Measurements from ENCODE around the gene PPP3R1. TPM values are rescaled to one million over a fixed set of nuclear protein-coding genes. Genes with fewer than 3 reads are reported as not detected.
A peak's percentile ranks its signal among the peaks of the same experiment; 100 is the strongest.

PPP3R1 gene
- total and polyA plus RNA-seq, 9 of the 15 experiments (the other 6 are each of a cell fraction or from before 2014, with no cell fraction given), result 3.7 to 70.0 (median 24.8) TPM

DNA sequence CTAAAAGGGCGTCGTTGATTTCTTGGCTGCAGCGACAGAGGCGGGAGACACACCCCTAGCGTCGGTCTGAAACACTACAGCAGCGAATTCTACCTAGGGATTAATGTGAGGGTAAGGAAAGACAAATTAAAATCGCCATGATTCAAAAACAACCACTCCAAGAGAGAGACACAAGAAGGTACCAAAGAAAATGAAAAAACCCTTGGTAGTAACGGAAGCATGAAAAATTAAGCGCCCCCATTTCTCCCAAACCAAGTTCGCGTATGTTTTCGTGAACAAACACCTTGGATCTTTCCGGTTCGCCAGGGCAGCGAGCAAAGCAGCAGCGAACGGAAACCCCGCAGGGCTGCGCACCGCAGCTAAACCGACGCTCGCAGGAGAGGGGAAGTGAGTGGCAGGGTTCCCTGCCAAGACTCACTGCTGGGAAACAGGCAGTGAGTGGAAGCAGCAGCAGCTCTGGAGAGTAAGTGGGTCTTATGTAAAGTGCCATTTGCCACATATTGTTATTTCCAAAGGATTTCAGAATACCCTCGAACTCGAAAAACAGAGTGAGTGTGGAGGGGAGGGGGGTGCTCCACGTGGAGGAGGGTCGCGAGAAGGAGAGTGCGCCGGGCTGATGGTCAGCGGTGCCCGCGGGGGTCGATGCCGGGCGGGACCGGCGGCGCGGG lies 1.0 kb downstream of the PPP3R1 start (continued):
- no peak for TF ChIP-seq TFAP4 (CRISPR knock-in tag; IDR thresholded peaks at IDR 0.05; ENCODE audit: borderline replicate concordance)
- TF ChIP-seq EHMT2 (IDR thresholded peaks at IDR 0.05), result no peak; the same call in 1 of the 2 replicates
- no peak for TF ChIP-seq NR4A1 (CRISPR knock-in tag; IDR thresholded peaks at IDR 0.05)
- 0 out of 2 replicates have a peak, but pooled peaks have one; percentile 23 for TF ChIP-seq NR4A1 (tag; IDR thresholded peaks at IDR 0.05)
- peak; percentile 49 to 57 for TF ChIP-seq RAD21 (CRISPR knock-in tag; conservative IDR thresholded peaks at IDR 0.05 in 1 of 2, IDR thresholded peaks at IDR 0.05 in 1 of 2)
- TF ChIP-seq MYC (IDR thresholded peaks at IDR 0.05; ENCODE audit: low read depth, low read length), result peak; percentile 36
- TF ChIP-seq MYC (CRISPR knock-in tag; IDR thresholded peaks at IDR 0.05; ENCODE audit: borderline replicate concordance, low read depth), result no peak
- TF ChIP-seq MXI1 (IDR thresholded peaks at IDR 0.05; ENCODE audit: low read depth, low read length), result 0 out of 2 replicates have a peak, but pooled peaks have one; percentile 15
- TF ChIP-seq, protein P1, sequence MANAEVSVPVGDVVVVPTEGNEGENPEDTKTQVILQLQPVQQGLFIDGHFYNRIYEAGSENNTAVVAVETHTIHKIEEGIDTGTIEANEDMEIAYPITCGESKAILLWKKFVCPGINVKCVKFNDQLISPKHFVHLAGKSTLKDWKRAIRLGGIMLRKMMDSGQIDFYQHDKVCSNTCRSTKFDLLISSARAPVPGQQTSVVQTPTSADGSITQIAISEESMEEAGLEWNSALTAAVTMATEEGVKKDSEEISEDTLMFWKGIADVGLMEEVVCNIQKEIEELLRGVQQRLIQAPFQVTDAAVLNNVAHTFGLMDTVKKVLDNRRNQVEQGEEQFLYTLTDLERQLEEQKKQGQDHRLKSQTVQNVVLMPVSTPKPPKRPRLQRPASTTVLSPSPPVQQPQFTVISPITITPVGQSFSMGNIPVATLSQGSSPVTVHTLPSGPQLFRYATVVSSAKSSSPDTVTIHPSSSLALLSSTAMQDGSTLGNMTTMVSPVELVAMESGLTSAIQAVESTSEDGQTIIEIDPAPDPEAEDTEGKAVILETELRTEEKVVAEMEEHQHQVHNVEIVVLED (CRISPR knock-in tag; IDR thresholded peaks at IDR 0.05), result no peak
- TF ChIP-seq MAFG (tag; conservative IDR thresholded peaks at IDR 0.05), result no peak
- peak; percentile 19 for TF ChIP-seq TEAD4 (IDR thresholded peaks at IDR 0.05; ENCODE audit: low read length)
- TF ChIP-seq TEAD4 (CRISPR knock-in tag; IDR thresholded peaks at IDR 0.05; ENCODE audit: borderline replicate concordance), result no peak
- TF ChIP-seq JUNB (CRISPR knock-in tag; conservative IDR thresholded peaks at IDR 0.05), result no peak
- TF ChIP-seq ARID3A (IDR thresholded peaks at IDR 0.05; ENCODE audit: borderline replicate concordance, low read depth, low read length), result peak; percentile 86; the same call in 1 of the 2 replicates
- peak; percentile 52 for TF ChIP-seq KDM5B (IDR thresholded peaks at IDR 0.05; ENCODE audit: insufficient replicate concordance, low read depth, low read length)
- no peak for TF ChIP-seq ZNF347 (CRISPR knock-in tag; IDR thresholded peaks at IDR 0.05; ENCODE audit: low read depth)
- TF ChIP-seq ZNF785 (CRISPR knock-in tag; IDR thresholded peaks at IDR 0.05), result no peak
- TF ChIP-seq KLF16 (IDR thresholded peaks at IDR 0.05), result 0 out of 2 replicates have a peak, but pooled peaks have one; percentile 11
- TF ChIP-seq MAZ (CRISPR knock-in tag; conservative IDR thresholded peaks at IDR 0.05 in 1 of 2, IDR thresholded peaks at IDR 0.05 in 1 of 2), result peak; percentile 22 to 44; a peak in 2 of 4 replicates
- no peak for TF ChIP-seq PHF8 (IDR thresholded peaks at IDR 0.05; ENCODE audit: borderline replicate concordance, low read length)
- TF ChIP-seq PPARD (CRISPR knock-in tag; IDR thresholded peaks at IDR 0.05), result no peak
- TF ChIP-seq, protein P2, sequence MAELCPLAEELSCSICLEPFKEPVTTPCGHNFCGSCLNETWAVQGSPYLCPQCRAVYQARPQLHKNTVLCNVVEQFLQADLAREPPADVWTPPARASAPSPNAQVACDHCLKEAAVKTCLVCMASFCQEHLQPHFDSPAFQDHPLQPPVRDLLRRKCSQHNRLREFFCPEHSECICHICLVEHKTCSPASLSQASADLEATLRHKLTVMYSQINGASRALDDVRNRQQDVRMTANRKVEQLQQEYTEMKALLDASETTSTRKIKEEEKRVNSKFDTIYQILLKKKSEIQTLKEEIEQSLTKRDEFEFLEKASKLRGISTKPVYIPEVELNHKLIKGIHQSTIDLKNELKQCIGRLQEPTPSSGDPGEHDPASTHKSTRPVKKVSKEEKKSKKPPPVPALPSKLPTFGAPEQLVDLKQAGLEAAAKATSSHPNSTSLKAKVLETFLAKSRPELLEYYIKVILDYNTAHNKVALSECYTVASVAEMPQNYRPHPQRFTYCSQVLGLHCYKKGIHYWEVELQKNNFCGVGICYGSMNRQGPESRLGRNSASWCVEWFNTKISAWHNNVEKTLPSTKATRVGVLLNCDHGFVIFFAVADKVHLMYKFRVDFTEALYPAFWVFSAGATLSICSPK (IDR thresholded peaks at IDR 0.05; ENCODE audit: borderline replicate concordance), result 0 out of 2 replicates have a peak, but pooled peaks have one; percentile 7

Data from K562 (cell line).